ENCODE data around the gene C9orf40.

GRCh38 chr9:75001719-75002421, 49.2 kb upstream of the C9orf40 start:
- TF ChIP-seq JUNB (IDR thresholded peaks at IDR 0.05) (no peak), HDAC2 (IDR thresholded peaks at IDR 0.05) (no peak), CHD2 (IDR thresholded peaks at IDR 0.05; ENCODE audit: low read length, partially characterized antibody) (no peak), RAD21 (conservative IDR thresholded peaks at IDR 0.05 in 1 of 2, IDR thresholded peaks at IDR 0.05 in 1 of 2) (peak; percentile 80 to 88), POLR2A (IDR thresholded peaks at IDR 0.05; ENCODE audit: low read length) (no peak), MAZ (IDR thresholded peaks at IDR 0.05; ENCODE audit: borderline replicate concordance, low read depth, low read length) (no peak)
- TF ChIP-seq, protein P1, sequence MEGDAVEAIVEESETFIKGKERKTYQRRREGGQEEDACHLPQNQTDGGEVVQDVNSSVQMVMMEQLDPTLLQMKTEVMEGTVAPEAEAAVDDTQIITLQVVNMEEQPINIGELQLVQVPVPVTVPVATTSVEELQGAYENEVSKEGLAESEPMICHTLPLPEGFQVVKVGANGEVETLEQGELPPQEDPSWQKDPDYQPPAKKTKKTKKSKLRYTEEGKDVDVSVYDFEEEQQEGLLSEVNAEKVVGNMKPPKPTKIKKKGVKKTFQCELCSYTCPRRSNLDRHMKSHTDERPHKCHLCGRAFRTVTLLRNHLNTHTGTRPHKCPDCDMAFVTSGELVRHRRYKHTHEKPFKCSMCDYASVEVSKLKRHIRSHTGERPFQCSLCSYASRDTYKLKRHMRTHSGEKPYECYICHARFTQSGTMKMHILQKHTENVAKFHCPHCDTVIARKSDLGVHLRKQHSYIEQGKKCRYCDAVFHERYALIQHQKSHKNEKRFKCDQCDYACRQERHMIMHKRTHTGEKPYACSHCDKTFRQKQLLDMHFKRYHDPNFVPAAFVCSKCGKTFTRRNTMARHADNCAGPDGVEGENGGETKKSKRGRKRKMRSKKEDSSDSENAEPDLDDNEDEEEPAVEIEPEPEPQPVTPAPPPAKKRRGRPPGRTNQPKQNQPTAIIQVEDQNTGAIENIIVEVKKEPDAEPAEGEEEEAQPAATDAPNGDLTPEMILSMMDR (IDR thresholded peaks at IDR 0.05) = peak; percentile 94
- TF ChIP-seq, protein P2, sequence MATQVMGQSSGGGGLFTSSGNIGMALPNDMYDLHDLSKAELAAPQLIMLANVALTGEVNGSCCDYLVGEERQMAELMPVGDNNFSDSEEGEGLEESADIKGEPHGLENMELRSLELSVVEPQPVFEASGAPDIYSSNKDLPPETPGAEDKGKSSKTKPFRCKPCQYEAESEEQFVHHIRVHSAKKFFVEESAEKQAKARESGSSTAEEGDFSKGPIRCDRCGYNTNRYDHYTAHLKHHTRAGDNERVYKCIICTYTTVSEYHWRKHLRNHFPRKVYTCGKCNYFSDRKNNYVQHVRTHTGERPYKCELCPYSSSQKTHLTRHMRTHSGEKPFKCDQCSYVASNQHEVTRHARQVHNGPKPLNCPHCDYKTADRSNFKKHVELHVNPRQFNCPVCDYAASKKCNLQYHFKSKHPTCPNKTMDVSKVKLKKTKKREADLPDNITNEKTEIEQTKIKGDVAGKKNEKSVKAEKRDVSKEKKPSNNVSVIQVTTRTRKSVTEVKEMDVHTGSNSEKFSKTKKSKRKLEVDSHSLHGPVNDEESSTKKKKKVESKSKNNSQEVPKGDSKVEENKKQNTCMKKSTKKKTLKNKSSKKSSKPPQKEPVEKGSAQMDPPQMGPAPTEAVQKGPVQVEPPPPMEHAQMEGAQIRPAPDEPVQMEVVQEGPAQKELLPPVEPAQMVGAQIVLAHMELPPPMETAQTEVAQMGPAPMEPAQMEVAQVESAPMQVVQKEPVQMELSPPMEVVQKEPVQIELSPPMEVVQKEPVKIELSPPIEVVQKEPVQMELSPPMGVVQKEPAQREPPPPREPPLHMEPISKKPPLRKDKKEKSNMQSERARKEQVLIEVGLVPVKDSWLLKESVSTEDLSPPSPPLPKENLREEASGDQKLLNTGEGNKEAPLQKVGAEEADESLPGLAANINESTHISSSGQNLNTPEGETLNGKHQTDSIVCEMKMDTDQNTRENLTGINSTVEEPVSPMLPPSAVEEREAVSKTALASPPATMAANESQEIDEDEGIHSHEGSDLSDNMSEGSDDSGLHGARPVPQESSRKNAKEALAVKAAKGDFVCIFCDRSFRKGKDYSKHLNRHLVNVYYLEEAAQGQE (IDR thresholded peaks at IDR 0.05) = no peak
- TF ChIP-seq, protein P3, sequence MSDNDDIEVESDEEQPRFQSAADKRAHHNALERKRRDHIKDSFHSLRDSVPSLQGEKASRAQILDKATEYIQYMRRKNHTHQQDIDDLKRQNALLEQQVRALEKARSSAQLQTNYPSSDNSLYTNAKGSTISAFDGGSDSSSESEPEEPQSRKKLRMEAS (IDR thresholded peaks at IDR 0.05) = no peak
